GM12865 (cell line): ENCODE measurements around the gene GRID2IP.
A peak's percentile ranks its signal among the peaks of the same experiment; 100 is the strongest.
"Not testable (repeated sequence)": the region's sequence is repeated elsewhere in the genome, so short reads cannot be mapped to it uniquely, and the experiment has no call there.

Source experiments
- DNase-seq: peaks from one replicate; pipeline ENCODE4 v3.0.0; 2010; ENCODE audit warnings: low read depth
- H3K4me3 ChIP-seq: 2 replicates; pipeline ENCODE4 v1.5.1; 2011; ENCODE audit warnings: mild to moderate bottlenecking, low read depth, low read length, control low read depth
- CTCF ChIP-seq: IDR thresholded peaks from 2 replicates; pipeline ENCODE4 v1.5.1; 2011; ENCODE audit warnings: low read length, control low read depth, low read depth, inconsistent platforms; ENCODE audit not compliant: insufficient read depth; ENCODE audit errors: missing control alignments

The GRID2IP gene

GRCh38 chr7:6451224-6451705 lies 100.0 kb downstream of the GRID2IP start:
- TF ChIP-seq CTCF: no peak
- no peak overlapping the region for H3K4me3 ChIP-seq
- no peak for DNase-seq

- not testable (repeated sequence) for DNase-seq, H3K4me3 ChIP-seq
Observed at GRCh38 chr7:6450591-6450990, 100.7 kb downstream of the GRID2IP start.

GRCh38 chr7:6449884-6450283 lies 101.4 kb downstream of the GRID2IP start:
- H3K4me3 ChIP-seq, DNase-seq: not testable (repeated sequence)

- no peak for DNase-seq
- no peak for TF ChIP-seq CTCF
- no peak overlapping the region for H3K4me3 ChIP-seq
Observed at GRCh38 chr7:6448943-6449543, 102.2 kb downstream of the GRID2IP start.

GRCh38 chr7:6447581-6448199 lies 103.6 kb downstream of the GRID2IP start, which contains the start of gene DAGLB:
Gene DAGLB (minus strand): TSS chr7:6447954. CDS start chr7:6447842, 112 bp downstream.
- peak; percentile 97 for DNase-seq
- H3K4me3 ChIP-seq: peak within 1 kb of the TSS; percentile 93
- TF ChIP-seq CTCF: no peak
